A549 (cell line): ENCODE measurements around the gene LACTBL1.
"Not testable (repeated sequence)": the region's sequence is repeated elsewhere in the genome, so short reads cannot be mapped to it uniquely, and the experiment has no call there.

Source experiments
- CEBPB ChIP-seq, 2 experiments: fragments of >200 bp in 1 of 2; sonication (Bioruptor Twin) in 1 of 2; formaldehyde crosslinking in 1 of 2; IDR thresholded peaks; 2 replicates each; pipeline ENCODE4 v1.6.1; 2012 to 2016
- CTCF ChIP-seq: fragments of >200 bp; sonication (Bioruptor Twin); formaldehyde crosslinking; IDR thresholded peaks from 3 replicates; pipeline ENCODE4 v1.5.1; 2016
- FOSL2 ChIP-seq, 2 experiments: fragments of 450-650 bp in 1 of 2; fragments of >200 bp in 1 of 2; sonication (Bioruptor Twin) in 1 of 2; formaldehyde crosslinking; IDR thresholded peaks; 2 replicates each; pipeline versions ENCODE4 v1.5.0 to v1.6.1; 2016 to 2020; ENCODE audit warnings: mild to moderate bottlenecking in 1 of 2, moderate library complexity in 1 of 2
- POLR2A ChIP-seq: IDR thresholded peaks from 2 replicates; pipeline ENCODE4 v1.6.1; 2012; ENCODE audit warnings: mild to moderate bottlenecking, low read length

- TF ChIP-seq CTCF; POLR2A; CEBPB (IDR thresholded peaks at IDR 0.05); FOSL2 (IDR thresholded peaks at IDR 0.05); FOSL2 (CRISPR knock-in tag; IDR thresholded peaks at IDR 0.05): not testable (repeated sequence)
Measured at GRCh38 chr1:23010025-23010424, 37.4 kb upstream of the LACTBL1 start.
